NCI-H510A (cell line): ENCODE results near the gene RAB6C.
"Not testable (repeated sequence)": the region's sequence is repeated elsewhere in the genome, so short reads cannot be mapped to it uniquely, and the experiment has no call there.

ENCODE experiments used
- DNase-seq: peaks from one replicate; lab custom pipeline; 2025; lab: John Stamatoyannopoulos, UW

RAB6C gene

DNA sequence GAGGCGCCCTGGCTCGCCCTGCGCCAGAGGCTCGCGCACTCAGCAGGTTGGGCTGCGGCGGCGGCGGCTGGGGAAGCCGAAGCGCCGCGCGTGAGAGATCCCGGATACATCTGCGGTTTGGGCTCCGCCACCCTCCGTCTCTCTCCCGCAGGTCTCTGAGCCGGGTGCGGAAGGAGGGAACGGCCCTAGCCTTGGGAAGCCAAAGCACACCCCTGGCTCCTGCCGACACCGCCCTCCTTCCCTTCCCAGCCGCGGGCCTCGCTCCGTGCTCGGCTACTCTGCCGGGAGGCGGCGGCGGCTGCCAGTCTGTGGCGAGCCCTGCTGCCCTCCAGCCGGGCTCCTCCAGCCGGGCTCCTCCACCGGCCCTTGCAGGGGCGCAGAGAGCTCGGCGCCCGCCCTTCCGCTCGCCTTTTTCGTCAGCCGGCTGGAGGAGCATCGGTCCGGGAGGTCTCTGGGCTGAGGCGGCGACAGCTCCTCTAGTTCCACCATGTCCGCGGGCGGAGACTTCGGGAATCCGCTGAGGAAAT, at the start of gene RAB6C:
Gene RAB6C (plus strand): TSS at position 38 of the 527 bp plus-strand sequence. CDS start 450 bp downstream, at position 488.
- DNase-seq: peak; percentile 22

DNA sequence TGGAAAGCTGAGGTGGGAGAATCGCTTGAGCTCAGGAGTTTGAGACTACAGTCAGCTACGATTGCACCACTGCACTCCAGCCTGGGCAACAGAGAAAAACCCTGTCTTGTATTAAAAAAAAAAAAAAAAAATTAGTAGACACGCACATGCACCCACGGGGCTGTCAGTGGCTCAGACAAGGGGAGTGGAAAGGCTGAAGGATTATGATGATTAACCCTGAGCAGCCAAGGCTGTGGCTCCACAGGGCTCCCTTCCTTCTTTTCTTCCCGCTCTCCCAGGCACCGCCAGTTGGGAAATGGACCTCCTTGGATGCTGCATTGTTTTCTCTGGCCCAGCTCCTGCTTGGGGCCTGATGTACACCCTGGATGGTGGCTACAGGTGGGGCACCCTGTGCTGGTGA, 49.0 kb upstream of the RAB6C start:
- no peak for DNase-seq

DNA sequence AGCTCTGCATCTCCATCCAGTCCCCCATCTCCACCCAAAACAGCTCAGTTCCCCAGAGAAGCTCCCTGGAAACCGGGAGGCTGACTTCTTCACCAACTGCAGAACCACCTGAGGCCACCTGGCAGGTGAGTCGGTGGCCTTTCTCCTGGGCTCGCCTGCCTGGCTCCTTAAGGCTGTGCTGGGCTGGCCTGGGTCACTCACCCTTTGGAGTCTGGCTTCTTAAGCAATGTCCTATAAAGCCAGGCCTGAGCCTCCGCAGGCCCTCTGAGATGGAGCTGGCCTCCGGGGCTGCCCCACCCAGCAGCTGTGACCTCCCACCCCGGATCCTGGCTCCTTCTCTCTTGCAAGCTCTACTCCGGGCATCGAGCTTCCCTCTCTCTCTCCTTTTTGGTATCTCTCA, 46.1 kb upstream of the RAB6C start:
- DNase-seq: not testable (repeated sequence)

DNA sequence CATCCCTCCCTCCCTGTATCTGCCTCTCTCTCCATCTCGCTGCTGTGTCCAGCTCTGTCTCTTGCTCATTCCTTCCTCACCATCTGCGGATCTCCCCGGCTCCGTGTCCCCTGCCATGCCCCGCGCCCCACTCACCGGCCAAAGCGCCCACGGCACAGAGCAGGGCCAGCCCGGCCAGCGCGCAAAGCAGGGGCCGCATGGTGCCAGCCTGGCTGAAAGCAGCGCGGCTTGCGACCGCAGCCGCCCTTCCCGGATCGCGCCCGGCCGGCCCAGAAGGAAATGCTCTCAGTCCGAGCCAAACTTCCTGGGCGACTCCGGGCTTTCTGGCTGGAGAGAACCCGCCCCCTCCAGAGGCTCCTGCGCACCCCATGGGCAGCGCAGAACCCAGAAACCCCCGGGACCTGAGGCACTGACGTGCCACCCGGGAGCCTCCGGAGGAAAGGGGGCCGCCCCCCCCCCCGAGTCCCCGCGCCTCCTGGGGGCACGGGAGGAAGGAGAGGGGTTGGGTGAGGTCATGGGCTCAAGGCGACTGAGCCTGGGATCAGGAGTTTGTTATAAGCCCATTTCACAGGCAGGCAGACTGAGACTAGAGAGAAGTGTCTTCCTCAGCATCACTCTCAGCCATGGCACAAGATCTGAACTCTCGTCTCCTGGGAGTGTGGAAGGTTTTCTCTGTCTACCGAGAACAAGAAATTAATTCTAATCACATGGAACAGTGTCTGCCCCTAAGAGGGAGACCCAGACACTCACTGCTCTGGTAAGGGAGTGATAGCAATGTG, 45.2 kb upstream of the RAB6C start:
- DNase-seq: no peak

DNA sequence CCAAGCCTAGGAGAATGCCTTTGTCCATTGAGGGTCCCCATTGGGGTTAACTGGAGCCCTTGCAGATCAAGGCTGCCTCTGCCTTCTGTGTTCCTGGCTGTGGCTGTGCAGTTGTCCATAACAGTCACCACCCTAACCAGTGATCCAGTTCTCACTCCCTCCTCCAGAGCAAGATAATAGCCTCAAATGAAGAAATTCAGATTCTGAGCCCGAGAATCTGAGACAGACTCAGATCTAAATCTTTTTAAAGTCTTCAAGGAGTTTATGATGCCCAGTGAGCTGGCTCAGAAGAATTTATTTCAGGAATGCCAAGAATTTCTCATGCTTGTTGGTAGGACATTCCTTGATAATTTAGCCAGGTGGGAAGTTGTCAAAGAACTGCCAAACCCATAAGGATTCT, 44.3 kb upstream of the RAB6C start:
- DNase-seq: no peak

DNA sequence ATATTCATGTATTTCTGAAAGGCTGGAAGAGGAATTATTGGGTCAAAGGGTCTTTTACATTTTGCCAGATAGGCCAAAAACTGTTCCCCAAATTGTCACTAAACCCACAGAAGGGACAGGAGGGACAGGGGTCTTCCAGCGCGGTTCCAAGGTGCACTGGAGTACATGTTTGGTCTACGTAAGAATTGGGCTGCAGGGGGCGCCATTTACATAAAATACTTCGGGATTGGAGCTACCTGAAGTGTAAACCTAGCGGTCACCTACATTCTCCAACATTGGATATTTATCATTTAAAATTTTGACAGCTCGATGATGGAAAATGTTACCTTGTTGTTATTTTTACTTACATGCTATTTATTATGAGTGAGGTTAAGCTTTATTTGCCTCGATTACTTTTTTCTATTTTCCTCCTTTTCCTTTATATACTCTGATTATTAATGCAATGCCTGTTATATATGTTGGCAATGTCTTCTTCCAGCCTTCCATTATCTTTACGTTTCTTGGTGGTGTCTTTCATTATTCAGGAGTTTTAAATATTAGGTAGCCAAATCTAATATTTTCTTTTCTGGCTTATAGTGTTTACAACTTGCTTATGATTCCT, 43.0 kb upstream of the RAB6C start:
- no peak for DNase-seq

DNA sequence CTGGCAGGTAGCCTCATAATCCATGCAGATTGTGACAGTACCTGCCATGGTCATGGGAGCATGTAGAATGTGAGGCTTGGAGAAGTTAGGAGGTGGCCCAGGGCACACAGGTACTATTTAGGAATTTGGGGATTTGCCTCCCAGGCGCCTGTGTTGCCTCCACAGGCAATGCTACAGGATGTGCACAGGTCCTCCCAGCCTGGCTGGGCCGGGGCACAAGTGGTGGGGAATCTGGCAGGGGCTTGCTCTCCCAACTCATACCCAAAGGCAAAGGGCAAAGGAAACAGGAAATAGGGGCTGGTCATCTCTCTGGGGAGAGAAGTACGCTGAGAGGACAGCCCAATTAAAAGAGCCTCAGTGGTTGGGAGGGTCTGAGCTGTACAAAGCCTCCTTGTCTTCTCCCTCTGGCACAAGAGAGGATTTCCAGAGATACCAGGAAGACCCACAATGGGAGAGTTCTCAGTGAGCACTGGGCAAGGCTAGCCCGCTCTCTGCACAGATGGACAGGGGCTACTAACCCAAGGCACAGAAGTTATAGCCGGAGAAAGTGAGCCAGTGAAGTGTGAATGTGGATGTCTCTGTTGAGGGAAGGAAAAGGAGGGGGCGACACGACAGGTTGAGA, 40.5 kb upstream of the RAB6C start:
- not testable (repeated sequence) for DNase-seq

DNA sequence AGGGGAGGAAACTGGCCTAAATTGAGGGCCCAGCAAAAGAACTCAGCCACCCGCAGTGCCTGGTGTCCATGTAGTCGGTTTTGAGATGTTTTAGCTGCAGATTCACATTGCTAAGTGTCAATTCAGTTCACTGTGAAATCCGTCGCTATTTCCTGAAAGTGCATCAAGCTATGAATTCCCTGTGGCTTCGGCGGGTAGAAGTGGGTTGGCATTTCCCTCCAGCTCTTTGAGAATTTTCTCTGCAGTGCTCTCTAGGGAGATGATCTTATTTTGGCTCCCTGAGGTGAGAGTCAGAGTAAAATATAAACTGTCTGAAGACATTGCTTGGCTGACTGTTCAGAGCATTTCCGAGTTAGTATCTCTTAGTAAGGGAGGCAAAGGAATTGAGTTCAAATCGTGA, 36.0 kb upstream of the RAB6C start:
- DNase-seq: not testable (repeated sequence)

DNA sequence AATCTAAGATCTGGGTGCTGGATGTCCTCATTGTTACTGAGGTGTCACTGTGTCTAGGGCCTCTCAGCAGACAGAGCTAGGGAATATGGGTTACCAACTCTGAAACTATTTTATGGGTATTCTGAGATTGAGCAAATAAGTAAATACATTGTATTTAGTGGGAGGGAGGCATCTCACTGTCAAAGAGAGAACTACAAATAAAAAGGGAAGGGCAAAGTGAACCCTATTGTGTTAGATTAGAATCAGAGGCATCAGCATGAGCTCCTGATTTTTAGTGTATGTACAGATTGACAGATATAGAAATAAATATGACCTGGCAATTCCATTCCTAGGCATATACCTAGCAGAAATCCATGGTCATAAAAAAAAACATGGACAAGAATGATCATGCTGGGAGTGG, 33.9 kb upstream of the RAB6C start:
- DNase-seq: no peak

DNA sequence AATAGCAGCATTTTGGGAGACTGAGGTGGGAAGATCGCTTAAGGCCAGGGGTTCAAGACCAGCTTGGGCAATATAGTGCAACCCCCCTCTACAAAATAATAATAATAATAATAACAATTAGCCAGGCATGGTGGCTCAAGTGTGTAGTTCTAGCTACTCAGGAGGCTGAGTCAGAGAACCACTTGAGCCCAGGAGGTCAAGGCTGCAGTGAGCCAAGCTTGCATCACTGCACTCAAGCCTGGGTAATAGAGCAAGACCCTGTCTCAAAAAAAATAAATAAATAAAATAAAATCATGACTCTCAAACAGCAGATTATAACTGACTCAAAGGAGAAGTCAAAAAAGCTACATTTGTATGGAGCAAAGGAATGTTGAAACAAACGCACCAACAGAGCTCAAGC, 31.8 kb upstream of the RAB6C start:
- not testable (repeated sequence) for DNase-seq

DNA sequence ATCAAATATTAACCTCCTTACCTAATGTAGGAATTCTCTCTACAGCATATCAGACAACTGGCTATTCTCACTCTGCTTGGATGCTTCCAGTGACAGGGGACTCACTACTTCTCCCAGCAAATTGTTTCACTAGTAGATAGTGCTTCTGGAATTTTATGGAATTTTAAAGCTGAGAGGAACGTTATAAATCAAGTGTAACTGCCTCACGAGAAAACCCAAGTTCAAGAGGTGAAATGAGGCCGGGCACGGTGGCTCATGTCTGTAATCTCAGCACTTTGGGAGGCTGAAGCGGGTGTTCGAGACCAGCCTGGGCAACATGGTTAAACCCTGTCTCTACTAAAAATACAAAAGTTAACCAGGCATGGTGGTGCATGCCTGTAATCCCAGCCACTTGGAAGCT, 23.3 kb upstream of the RAB6C start:
- not testable (repeated sequence) for DNase-seq

DNA sequence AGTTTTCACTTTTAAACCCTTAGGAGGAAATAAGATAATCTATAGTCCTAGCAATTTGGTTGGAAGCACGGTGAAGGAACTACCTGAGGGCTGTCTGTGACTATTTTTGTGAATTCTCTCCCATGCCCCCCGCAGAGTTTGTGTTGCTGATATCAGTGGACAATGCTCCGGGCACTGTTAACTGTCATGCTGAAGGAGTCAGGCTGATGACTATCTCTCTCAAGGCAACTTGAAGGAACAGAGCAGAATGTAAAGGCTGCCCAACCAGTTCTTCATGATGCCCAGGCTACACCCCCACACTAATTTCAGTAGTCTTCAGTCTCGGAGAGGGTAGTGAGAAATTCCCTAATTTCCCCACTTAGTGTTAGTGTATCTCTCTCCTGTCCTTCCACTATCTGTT, 21.6 kb upstream of the RAB6C start:
- DNase-seq: no peak

DNA sequence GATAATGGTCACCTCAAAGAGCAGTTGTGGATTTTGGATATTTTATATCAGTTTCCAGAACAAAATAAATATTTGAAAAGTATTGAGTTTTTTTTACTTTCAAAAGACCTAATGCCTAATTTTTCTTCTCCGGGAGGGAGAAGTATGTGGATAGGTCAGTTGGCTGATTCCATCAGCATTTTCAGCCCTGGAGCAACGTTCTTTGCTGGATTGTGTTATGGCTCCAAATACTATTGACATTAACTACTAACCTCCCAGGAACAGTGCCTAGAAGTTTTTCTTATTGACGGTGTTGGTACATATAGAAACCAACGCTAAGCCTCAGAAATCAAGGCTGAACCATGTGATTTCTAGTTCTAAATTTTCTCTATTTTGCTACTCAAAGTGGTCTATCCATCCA, 20.7 kb upstream of the RAB6C start:
- not testable (repeated sequence) for DNase-seq

DNA sequence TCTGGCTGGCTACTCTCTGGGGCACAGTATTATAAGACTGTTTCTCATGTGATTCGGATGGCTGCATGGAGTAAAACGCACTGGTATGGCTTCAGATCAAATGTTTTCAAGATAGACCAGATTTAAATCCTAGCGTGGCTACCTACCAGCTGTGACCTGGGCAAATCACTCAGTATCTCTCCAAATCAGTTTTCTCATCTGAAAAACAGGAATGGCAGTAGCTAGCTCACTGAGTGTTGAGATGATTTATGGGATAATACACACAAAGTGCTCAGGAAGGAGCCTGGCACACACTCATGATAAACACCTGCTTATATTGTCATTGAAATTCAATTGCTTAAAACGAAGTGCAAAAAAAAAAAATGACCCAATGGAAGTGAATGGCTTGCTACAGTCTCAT, 10.9 kb upstream of the RAB6C start:
- peak; percentile 56 for DNase-seq

DNA sequence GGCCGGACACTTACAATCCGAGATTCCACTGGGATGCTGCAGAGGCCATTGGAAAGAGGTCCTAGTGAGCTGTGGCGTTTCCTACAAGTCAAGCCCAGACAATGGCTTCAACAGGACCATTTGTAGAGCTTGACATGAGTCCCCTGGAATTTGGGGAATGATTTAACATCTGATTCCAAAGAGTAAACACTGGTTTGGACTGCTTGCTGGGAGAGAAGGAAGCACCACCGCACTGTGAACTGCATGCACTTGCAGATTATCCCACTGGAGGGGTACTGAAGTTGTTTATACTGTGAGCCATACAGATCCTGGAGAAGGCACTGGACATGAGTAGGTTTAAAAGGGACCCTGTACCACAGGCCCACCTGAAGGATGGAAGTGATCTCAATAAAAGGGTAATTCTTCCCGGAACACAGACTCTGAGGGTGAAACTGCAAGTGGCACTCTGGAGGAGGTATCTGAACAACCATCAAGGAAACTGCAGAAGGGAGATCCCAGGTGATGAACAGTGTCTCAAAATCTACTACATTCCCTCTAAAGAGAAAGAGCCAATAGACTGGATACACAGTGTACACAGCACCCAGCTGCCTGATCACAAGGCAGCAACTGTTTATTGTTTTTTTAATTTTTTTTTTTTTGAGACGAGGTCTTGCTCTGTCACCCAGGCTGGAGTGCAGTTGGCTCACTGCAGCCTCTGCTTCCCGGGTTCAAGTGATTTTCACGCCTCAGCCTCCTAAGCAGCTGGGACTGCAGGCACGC, 4.3 kb upstream of the RAB6C start:
- DNase-seq: no peak

DNA sequence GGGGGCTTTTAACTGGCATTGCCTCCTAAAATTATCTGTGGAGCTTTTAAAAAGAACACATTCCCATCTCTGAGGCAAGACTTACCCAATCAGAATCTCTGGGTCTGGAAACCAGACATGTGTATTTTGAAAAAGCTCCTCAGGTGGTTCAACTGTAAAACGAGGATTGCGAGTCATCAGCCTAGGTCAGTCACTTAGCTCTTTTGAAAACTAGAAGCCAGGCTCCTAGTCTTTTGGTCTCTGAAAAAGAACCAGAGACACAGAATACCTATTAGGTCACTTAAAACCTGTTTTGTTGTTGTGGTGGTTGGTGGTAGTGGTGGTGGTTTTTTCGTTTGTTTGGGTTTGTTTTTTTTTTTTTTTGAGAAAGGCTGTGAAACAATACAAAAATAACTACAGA, 2.5 kb upstream of the RAB6C start:
- not testable (repeated sequence) for DNase-seq

DNA sequence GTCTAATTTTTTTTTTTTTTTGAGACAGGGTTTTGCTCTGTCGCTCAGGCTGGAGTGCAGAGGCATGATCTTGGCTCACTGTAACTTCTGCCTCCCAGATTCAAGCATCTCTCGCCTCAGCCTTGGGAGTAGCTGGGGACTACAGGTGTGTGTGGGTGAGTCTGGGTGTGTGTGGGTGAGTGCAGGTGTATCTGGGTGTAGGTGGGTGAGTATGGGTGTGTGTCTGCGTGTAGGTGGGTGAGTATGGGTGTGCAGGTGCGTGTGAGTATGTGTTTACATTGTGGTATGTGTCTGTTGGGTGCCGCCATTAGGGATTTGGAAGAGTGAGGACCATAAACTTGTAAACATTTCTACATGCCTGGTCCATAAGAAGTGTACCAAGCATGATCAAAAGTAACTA, 1.5 kb upstream of the RAB6C start:
- no peak for DNase-seq

DNA sequence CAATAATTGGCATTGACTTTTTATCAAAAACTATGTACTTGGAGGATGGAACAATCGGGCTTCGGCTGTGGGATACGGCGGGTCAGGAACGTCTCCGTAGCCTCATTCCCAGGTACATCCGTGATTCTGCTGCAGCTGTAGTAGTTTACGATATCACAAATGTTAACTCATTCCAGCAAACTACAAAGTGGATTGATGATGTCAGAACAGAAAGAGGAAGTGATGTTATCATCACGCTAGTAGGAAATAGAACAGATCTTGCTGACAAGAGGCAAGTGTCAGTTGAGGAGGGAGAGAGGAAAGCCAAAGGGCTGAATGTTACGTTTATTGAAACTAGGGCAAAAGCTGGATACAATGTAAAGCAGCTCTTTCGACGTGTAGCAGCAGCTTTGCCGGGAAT, 780 bp downstream of the RAB6C start:
- DNase-seq: not testable (repeated sequence)

DNA sequence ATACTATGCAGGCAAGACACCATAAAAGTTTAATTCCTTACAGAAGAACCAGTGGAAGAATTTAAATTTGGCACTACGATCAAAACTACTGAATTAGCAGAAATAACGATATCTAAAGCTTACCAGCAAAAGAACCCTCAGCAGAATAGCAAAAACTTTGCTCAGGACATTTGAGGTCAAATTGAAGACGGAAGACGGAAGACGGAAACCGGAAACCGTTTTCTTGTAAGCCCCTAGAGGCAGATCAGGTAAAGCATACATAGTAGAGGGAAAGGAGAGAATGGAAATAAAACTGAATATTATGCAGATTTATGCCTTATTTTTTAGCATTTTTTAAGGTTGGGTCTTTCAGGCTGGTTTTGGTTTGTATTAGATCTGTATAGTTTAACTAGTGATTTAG, 2.2 kb downstream of the RAB6C start:
- DNase-seq: not testable (repeated sequence)

DNA sequence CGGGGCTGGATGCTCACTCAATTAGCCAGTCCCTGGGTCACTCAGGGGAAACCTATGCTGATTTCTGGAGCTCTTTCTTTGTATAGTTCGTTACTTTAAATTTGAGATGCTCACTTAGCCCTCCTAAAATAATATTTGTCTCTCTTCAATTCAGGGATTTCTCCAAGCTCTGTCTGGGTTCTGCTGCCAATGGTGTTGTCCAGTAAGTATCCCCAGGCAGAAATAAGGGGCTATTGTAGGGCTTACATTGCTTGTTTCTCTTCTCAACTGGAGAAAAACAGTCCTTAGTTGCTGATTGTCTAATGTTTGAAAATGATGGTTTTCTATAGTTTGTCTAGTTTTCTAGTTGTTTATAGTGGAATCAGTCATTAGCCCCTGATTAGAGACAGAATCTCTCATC, 5.0 kb downstream of the RAB6C start:
- DNase-seq: no peak

DNA sequence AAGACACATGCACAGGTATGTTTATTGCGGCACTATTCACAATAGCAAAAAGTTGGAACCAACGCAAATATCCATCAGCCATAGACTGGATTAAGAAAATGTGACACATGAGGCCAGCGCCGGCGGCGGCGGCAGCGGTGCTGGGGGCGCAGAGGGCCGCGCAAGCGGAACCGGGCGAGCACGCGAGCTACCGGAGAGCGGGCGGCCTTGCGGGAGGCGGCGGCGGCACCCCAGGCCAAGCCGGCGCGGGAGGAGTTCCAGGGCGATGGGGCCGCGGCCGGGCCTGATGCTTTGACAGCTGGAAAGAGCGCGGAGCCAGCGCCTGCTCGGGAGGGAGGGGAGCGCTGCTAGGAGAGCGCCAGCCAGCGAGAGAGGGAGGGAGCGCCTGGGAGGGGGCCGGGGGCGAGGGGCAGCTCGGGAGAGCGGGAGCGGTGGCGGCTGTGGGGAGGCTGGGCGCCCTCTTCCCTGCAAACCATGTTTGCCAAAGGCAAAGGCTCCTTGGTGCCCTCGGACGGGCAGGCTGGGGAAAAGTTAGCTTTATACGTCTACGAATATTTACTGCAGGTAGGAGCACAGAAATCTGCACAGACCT, 13.0 kb downstream of the RAB6C start:
- not testable (repeated sequence) for DNase-seq

DNA sequence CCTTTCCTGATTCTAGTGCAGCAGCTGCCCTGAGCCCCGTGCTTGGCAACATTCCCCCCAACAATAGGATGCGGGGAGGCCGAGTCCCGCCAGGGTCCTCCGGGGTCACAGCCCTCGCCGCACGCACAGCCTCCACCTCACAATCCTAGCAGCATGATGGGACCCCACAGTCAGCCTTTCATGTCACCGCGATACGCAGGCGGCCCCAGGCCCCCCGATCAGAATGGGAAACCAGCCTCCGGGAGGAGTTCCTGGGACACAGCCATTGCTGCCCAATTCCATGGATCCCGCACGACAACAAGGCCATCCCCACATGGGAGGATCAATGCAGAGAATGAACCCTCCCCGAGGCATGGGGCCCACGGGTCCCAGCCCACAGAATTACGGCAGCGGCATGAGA, 13.7 kb downstream of the RAB6C start:
- not testable (repeated sequence) for DNase-seq
